ENCODE results near the gene FITM1.

DNA sequence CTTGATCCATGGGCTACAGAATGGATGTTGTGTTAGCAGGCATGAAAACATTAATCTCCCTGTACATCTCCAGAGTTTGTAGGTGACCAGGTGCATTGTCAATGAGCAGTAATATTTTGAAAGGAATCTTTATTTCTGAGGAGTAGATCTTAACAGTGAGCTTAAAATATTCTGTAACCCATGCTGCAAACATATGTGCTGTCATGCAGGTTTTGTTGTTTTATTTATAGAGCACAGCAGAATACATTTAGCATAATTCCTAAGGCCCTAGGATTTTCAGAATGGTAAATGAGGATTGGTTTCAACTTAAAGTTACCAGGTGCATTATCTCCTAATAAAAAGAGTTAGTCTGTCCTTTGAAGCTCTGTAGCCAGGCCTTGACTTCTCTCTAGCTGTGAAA, 3.5 kb upstream of the FITM1 start:
- TF ChIP-seq CTCF (conservative IDR thresholded peaks at IDR 0.05 in 1 of 2, IDR thresholded peaks at IDR 0.05 in 1 of 2; ENCODE audit: low read depth in 1 of 2, low read length in 2 of 2): no peak
- no peak for TF ChIP-seq EZH2 (IDR thresholded peaks at IDR 0.05; ENCODE audit: low read length, missing control alignments)

Data from fibroblast of lung (primary cell).